Upper lobe of right lung (tissue), 1 donor: ENCODE measurements around the gene S100PBP. TPM values are rescaled to one million over a fixed set of nuclear protein-coding genes. Genes with fewer than 3 reads are reported as not detected.
A peak's percentile ranks its signal among the peaks of the same experiment; 100 is the strongest.

ENCODE experiments used
- ATAC-seq: fragments of 200-7000 bp; cut with Tn5 transposase; one replicate; pipeline ENCODE4 v1.9.1; 2020; ENCODE audit warnings: mild to moderate bottlenecking, moderate library complexity
- DNase-seq: peaks from one replicate; pipeline ENCODE4 v3.0.0-alpha.2; 2020
- H3K27ac ChIP-seq: fragments of 200-600 bp; one replicate; pipeline ENCODE4 v1.8.0; 2022
- H3K27me3 ChIP-seq: fragments of 200-600 bp; one replicate; pipeline ENCODE4 v1.8.0; 2022; ENCODE audit warnings: mild to moderate bottlenecking
- H3K36me3 ChIP-seq: fragments of 200-600 bp; one replicate; pipeline ENCODE4 v1.8.0; 2022
- H3K4me1 ChIP-seq: fragments of 200-600 bp; one replicate; pipeline ENCODE4 v1.8.0; 2022
- H3K4me3 ChIP-seq: fragments of 200-600 bp; one replicate; pipeline ENCODE4 v1.8.0; 2022; ENCODE audit warnings: mild to moderate bottlenecking
- H3K9me3 ChIP-seq: fragments of 200-600 bp; one replicate; pipeline ENCODE4 v1.8.0; 2022
- intact Hi-C: fragments of 100-400 bp; cut with DNase I; formaldehyde crosslinking; loops from one replicate; pipeline ENCODE4 v1.11.0; 2022
- total RNA-seq: library from RNA; stranded (reverse); fragmentation: NEBNext Ultra II Directional; extraction: Animal tissue kit (Norgen Biotek cat#: 25700); gene quantifications from one replicate; pipeline ENCODE4 v1.2.1, GENCODE V29; 2021
- TF ChIP-seq, protein P1 (sequence below): fragments of 200-600 bp; IDR thresholded peaks from one replicate; pipeline ENCODE4 v1.8.0; 2022; ENCODE audit warnings: antibody characterized with exemption
- donor health status: DM: no; HTN: yes; CAD: no; lungs with severe emphysema.

S100PBP gene
- total RNA-seq, 1 donor from 2014 or later, result 34.9 TPM

- no peaks in the 10 kb centered on the region for H3K36me3 ChIP-seq
- no peak for ATAC-seq
- TF ChIP-seq, protein P1, sequence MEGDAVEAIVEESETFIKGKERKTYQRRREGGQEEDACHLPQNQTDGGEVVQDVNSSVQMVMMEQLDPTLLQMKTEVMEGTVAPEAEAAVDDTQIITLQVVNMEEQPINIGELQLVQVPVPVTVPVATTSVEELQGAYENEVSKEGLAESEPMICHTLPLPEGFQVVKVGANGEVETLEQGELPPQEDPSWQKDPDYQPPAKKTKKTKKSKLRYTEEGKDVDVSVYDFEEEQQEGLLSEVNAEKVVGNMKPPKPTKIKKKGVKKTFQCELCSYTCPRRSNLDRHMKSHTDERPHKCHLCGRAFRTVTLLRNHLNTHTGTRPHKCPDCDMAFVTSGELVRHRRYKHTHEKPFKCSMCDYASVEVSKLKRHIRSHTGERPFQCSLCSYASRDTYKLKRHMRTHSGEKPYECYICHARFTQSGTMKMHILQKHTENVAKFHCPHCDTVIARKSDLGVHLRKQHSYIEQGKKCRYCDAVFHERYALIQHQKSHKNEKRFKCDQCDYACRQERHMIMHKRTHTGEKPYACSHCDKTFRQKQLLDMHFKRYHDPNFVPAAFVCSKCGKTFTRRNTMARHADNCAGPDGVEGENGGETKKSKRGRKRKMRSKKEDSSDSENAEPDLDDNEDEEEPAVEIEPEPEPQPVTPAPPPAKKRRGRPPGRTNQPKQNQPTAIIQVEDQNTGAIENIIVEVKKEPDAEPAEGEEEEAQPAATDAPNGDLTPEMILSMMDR, result no peak
- intact Hi-C loops, result no loop called here
- no peak overlapping the region for H3K27ac ChIP-seq
- peak overlapping the region; percentile 38 for H3K4me3 ChIP-seq
- H3K27me3 ChIP-seq, result peaks cover 27% of the 10 kb centered on the region
- H3K9me3 ChIP-seq, result no peaks in the 10 kb centered on the region
- peaks cover 2% of the 10 kb centered on the region for H3K4me1 ChIP-seq
- DNase-seq, result no peak
Observed at GRCh38 chr1:32871364-32872191, 54.1 kb downstream of the S100PBP start.

- intact Hi-C loops, result no loop called here
- H3K9me3 ChIP-seq, result no peaks in the 10 kb centered on the region
- H3K4me3 ChIP-seq, result no peak overlapping the region
- no peak overlapping the region for H3K27ac ChIP-seq
- DNase-seq (peak; percentile 46), ATAC-seq (no peak)
- H3K27me3 ChIP-seq, result peaks cover 32% of the 10 kb centered on the region
- peaks cover 4% of the 10 kb centered on the region for H3K4me1 ChIP-seq
- no peaks in the 10 kb centered on the region for H3K36me3 ChIP-seq
- TF ChIP-seq, protein P1, result no peak
Observed at GRCh38 chr1:32872192-32872460, 54.7 kb downstream of the S100PBP start.

DNA sequence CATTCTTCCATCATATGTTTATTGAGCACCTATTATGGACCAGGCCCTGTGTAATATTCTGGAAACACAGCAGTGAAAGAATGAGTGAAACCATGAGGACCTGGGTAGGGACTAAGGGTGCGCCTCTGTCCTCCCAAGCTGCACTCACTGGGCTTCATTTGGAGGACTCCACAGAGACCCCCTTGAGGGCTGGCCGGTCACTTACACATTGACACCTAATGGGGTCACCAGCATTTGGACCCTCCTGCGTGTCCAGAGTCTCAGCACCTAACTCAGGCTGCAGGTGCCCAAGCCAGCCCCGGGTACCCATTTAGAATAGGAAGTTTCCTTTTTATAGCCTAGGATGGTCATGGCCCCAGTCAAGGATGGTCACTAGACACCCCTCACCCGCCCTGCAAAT is 56.0 kb downstream of the S100PBP start:
- DNase-seq (peak; percentile 28), ATAC-seq (no peak)
- intact Hi-C loops, result no loop called here
- Histone ChIP-seq H3K27me3 (peaks cover 38% of the 10 kb centered on the region), H3K27ac (no peak overlapping the region), H3K9me3 (no peaks in the 10 kb centered on the region), H3K4me3 (no peak overlapping the region), H3K36me3 (no peaks in the 10 kb centered on the region), H3K4me1 (peaks cover 4% of the 10 kb centered on the region)
- TF ChIP-seq, protein P1, result no peak

- TF ChIP-seq, protein P1, result no peak
- no peaks in the 10 kb centered on the region for H3K9me3 ChIP-seq
- no peak overlapping the region for H3K4me3 ChIP-seq
- ATAC-seq (no peak), DNase-seq (peak; percentile 32)
- no peak overlapping the region for H3K27ac ChIP-seq
- intact Hi-C loops, result no loop called here
- H3K36me3 ChIP-seq, result no peaks in the 10 kb centered on the region
- H3K27me3 ChIP-seq, result peaks cover 33% of the 10 kb centered on the region
- peaks cover 4% of the 10 kb centered on the region for H3K4me1 ChIP-seq
Observed at GRCh38 chr1:32874860-32875752, 57.7 kb downstream of the S100PBP start.

DNA sequence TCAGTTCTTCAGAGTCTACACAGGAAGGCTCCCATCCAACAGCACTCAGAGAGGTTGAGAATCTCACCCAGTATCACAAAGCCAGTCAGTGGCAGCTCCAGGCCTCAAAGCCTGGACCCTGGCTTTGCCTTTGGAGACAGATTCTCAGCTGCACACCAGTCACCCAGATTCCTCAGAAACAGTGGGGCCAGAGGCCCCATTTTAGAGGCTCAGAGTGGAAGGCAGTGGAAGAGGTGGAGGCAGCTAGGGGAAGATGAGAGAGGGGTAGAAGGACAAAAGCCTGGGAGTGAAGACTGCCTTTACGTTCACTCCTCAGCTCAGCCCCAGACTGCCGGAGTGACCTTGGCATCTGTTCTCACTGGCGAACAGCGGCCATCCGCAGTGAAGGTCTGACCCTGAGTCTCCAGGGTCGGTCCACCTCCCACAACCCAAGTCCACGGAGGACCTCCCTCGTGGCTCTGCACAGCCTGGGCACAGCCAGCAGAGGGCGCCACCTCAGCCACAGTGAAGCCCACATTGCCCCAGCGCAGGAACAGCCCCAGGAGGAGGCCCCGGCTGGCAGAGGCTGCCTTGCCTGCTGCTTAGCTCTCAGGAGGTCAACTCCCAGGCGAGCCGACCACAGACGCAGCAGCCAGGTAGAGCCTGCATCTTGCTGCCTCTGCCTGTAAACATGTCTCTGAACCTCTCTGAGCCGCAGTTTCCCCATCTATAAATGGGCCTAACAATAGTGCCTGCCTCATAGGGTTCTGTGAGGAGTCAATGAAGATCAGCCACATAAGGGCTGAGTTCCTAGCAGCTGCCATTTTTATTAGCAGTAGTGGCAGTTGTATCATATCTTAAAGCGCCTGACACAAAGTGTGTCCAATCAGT is 59.1 kb downstream of the S100PBP start:
- DNase-seq, result peak; percentile 85
- intact Hi-C loops, result no loop called here

More for the DNA sequence above, 59.1 kb downstream of the S100PBP start:
- Histone ChIP-seq H3K27ac (no peak overlapping the region), H3K4me1 (peaks cover 4% of the 10 kb centered on the region), H3K4me3 (no peak overlapping the region), H3K36me3 (no peaks in the 10 kb centered on the region), H3K9me3 (no peaks in the 10 kb centered on the region), H3K27me3 (peaks cover 26% of the 10 kb centered on the region)
- peak; percentile 92 for ATAC-seq
- TF ChIP-seq, protein P1, result peak; percentile 93
